ENCODE measurements around the gene DPT.

DNA sequence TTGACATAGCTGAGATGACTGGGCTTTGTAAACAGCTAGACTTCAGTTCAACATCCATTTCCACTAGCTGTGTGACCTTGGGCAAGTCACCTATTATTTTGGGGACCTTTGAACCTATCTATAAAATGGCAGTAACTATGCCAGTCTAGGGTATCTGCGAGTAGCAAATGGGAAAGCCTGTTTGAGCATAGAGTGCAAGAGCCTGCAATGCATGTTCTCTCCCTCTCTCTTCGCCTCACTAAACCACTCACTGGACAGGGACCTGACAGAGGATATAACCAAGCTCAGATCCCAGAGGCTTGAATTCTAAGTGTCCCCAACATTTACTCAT is 39.7 kb downstream of the DPT start:
- TF ChIP-seq ELF4 (IDR thresholded peaks at IDR 0.05) (no peak), LEF1 (IDR thresholded peaks at IDR 0.05; ENCODE audit: borderline replicate concordance) (no peak), FOXK2 (IDR thresholded peaks at IDR 0.05) (no peak), FOXM1 (IDR thresholded peaks at IDR 0.05; ENCODE audit: borderline replicate concordance) (no peak), HDGF (IDR thresholded peaks at IDR 0.05; ENCODE audit: borderline replicate concordance) (no peak), TARDBP (IDR thresholded peaks at IDR 0.05) (no peak), SUZ12 (IDR thresholded peaks at IDR 0.05) (no peak), ZNF384 (IDR thresholded peaks at IDR 0.05) (no peak), NFRKB (IDR thresholded peaks at IDR 0.05) (no peak), ARNT (IDR thresholded peaks at IDR 0.05) (no peak), SP1 (IDR thresholded peaks at IDR 0.05) (no peak)
- TF ChIP-seq, protein P1, sequence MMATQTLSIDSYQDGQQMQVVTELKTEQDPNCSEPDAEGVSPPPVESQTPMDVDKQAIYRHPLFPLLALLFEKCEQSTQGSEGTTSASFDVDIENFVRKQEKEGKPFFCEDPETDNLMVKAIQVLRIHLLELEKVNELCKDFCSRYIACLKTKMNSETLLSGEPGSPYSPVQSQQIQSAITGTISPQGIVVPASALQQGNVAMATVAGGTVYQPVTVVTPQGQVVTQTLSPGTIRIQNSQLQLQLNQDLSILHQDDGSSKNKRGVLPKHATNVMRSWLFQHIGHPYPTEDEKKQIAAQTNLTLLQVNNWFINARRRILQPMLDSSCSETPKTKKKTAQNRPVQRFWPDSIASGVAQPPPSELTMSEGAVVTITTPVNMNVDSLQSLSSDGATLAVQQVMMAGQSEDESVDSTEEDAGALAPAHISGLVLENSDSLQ (IDR thresholded peaks at IDR 0.05) = no peak

Data from HEK293T (cell line).